H1 (cell line): Measurements from ENCODE around the gene TMEM170A. TPM values are rescaled to one million over a fixed set of nuclear protein-coding genes. Genes with fewer than 3 reads are reported as not detected.

ENCODE experiments used
- CBX5 ChIP-seq: fragments of 300-800, 300-1000 bp; sonication (generic); IDR thresholded peaks from 2 replicates; pipeline ENCODE4 v1.7.1; 2016; ENCODE audit warnings: antibody characterized with exemption, low read length, low read depth
- CHD7 ChIP-seq: fragments of 300-600 bp; sonication (generic); IDR thresholded peaks from 2 replicates; pipeline ENCODE4 v1.7.1; 2012; ENCODE audit warnings: low read length, moderate library complexity, mild to moderate bottlenecking, inconsistent platforms; ENCODE audit not compliant: insufficient replicate concordance
- FOSL1 ChIP-seq: IDR thresholded peaks from 2 replicates; pipeline ENCODE4 v1.6.1; 2011; ENCODE audit warnings: mild to moderate bottlenecking, low read depth, low read length, moderate library complexity; ENCODE audit not compliant: insufficient read depth
- SIX5 ChIP-seq: IDR thresholded peaks from 2 replicates; pipeline ENCODE4 v1.6.1; 2011; ENCODE audit warnings: mild to moderate bottlenecking, low read depth, low read length
- polyA plus RNA-seq, 7 experiments: library from polyadenylated mRNA; depleted of rRNA in 3 of 7; stranded (reverse) in 5 of 7; unstranded in 2 of 7; fragments of >200 nt in 5 of 7; fragments of 200-250 nt in 2 of 7; gene quantifications; 1 replicate in 5 of 7; 2 replicates in 1 of 7; 4 replicates in 1 of 7; pipeline versions ENCODE4 v1.2.1 to v1.2.3, GENCODE V29; 2011 to 2013; ENCODE audit warnings: missing spikeins in 2 of 7, mixed read lengths in 2 of 7
- total RNA-seq: library from RNA; stranded (reverse); fragmentation: NEBNext Ultra II Directional; extraction: Animal tissue kit (Norgen Biotek cat#: 25700); gene quantifications from 2 replicates; pipeline ENCODE4 v1.2.1, GENCODE V29; 2021

TMEM170A gene
- total and polyA plus RNA-seq, 2 of the 8 experiments (the other 6 are each of a cell fraction or from before 2014, with no cell fraction given) = 22.9 to 56.6 TPM

GRCh38 chr16:75495076-75495674 lies 30.7 kb upstream of the TMEM170A start, which contains the start of gene CHST6 (continued):
- no peak for TF ChIP-seq CHD7
- TF ChIP-seq CBX5 = no peak
- no peak for TF ChIP-seq FOSL1
- no peak for TF ChIP-seq SIX5
- TF ChIP-seq, all 59 proteins: peak for 12
